Stromal cell of bone marrow (primary cell): ENCODE results near the gene LRRC56.
"Not testable (repeated sequence)": the region's sequence is repeated elsewhere in the genome, so short reads cannot be mapped to it uniquely, and the experiment has no call there.

Source experiments
- DNase-seq: peaks from one replicate; pipeline ENCODE4 v3.0.0-alpha.2; 2012; ENCODE audit warnings: low read depth

LRRC56 gene

GRCh38 chr11:559712-560304, 22.5 kb downstream of the LRRC56 start:
- no peak for DNase-seq

DNA sequence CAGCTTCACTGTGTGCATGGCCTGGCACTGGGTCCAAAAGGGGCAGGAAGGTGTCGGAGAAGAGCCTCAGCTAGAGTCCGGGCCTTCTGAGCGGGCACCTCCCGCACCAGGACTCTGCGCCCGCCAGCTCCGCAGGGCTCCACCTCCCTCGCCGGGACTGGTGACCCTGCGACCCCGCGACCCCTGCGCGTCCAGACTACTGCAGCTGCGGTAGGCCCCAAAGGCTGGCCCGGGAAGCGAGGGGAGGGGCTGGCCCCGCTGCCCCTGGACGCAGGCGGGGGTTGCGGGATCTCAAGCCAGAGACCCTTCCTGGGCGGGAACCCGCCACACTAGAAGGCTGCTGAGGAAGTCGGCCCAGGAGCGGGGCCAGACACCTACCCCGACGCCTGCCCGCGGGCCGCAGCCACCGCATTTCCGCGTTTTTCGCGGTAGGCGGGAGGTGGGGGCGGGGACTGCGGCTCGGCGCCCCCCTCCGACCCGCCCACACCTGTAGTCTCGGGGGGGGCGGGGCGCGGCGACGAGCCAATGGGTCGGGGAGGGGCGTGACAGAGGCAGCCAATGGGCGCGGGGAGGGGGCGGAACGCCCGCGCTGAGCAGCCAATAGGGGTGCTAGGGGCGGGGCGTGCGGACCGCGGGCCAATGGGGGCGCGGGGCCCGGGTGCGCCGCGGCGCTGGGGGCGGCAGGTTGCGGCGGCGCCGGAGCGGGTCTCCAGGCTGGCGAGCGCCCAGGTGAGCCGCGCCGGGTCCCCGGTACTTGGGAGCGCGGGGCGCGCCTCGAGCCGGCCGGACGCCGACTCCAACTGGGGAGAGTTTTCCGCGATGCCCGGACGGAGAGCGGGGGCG, 23.2 kb downstream of the LRRC56 start, which contains the start of the genes LMNTD2 and RASSF7:
LMNTD2 (minus strand) TSS at position 434 of the 843 bp plus-strand sequence; CDS start at position 412, 22 bp downstream.
RASSF7 (plus strand) TSS at position 666 of the 843 bp plus-strand sequence. CDS start 799 bp downstream, outside the sequence.
- DNase-seq: peak; percentile 43

GRCh38 chr11:561148-562003, 24.0 kb downstream of the LRRC56 start:
- DNase-seq: no peak

- no peak for DNase-seq
These were observed 24.8 kb downstream of the LRRC56 start for GRCh38 chr11:562046-562645.

DNA sequence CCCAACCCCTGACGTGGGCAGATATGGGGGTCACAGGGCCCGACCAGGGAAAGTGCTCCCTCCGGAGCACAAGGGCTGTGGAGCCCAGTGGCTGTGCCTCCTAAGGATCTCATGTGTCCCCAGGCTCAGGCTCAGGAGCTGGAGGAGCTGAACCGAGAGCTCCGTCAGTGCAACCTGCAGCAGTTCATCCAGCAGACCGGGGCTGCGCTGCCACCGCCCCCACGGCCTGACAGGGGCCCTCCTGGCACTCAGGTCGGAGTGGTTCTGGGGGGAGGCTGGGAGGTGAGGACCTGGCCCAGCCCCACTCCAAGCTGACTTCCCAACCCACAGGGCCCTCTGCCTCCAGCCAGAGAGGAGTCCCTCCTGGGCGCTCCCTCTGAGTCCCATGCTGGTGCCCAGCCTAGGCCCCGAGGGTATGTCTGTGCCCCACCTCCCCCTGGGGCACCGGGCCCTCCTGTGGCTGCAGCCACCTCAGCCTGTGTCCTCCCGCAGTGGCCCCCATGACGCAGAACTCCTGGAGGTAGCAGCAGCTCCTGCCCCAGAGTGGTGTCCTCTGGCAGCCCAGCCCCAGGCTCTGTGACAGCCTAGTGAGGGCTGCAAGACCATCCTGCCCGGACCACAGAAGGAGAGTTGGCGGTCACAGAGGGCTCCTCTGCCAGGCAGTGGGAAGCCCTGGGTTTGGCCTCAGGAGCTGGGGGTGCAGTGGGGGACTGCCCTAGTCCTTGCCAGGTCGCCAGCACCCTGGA, 25.9 kb downstream of the LRRC56 start:
- DNase-seq: no peak

GRCh38 chr11:563812-564578, 26.7 kb downstream of the LRRC56 start:
- DNase-seq: no peak

DNA sequence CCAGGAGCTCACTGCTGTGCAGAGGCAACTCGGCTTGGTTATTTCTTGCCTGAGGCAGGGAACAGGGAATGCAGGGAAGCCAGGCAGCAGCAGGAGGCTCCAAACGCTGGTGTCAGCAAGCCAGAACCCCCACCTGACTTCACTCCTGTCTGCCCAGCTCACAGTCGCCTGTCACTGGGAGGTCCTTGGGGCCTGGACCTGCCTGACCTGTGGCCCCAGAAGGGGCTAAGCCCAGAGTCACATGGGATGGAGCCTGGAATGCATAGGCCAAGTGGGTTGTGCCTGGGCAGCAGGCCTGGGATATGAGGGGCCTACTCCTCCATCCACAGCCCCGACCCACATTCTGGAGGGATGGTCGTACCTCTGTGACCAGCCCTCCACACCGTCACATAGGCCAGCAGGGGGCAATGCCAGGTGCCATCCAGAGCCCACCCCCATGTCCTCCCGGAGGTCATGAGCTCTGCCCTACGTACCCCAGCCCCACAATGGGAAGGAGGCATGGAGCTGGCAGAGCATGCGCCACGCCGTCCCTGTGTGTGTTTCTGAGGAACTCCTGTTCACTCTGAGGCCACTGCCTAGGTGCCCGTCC, 28.7 kb downstream of the LRRC56 start:
- no peak for DNase-seq

- no peak for DNase-seq
These were observed 29.8 kb downstream of the LRRC56 start for GRCh38 chr11:567011-567628.

DNA sequence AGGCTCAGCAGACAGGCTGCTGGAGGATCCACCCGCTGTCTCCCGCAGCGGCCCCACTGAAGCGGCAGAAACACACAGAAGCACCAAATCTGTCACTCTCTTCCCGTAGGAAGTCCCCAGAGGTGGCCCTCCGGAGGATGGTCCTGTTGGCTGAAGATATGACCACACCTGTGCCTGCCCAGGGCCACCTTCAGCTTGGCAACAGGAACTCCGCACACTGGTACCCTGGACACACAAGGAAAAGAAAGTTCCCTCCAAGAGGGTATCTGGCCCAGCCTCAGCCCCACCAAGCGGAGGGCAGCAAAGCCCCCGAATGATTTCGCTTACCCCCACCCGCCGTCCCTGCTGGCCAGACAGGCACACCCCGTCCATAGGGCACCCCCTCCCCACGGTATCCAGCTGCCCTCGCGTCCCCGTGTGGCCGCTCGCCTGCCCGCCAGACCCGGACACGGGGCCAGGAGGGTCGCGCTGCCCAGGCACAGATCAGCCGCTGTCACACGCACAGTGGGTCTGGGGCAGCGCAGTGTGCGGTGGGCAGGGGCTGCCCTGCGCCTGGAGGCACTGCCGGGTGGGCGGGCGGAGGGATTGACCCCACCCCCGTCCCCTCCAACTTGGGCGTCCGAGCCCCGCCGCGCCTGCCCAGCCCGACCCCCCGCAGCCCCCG, 30.4 kb downstream of the LRRC56 start:
- no peak for DNase-seq

- peak; percentile 81 for DNase-seq
These were observed 31.2 kb downstream of the LRRC56 start for GRCh38 chr11:568306-569157.

DNA sequence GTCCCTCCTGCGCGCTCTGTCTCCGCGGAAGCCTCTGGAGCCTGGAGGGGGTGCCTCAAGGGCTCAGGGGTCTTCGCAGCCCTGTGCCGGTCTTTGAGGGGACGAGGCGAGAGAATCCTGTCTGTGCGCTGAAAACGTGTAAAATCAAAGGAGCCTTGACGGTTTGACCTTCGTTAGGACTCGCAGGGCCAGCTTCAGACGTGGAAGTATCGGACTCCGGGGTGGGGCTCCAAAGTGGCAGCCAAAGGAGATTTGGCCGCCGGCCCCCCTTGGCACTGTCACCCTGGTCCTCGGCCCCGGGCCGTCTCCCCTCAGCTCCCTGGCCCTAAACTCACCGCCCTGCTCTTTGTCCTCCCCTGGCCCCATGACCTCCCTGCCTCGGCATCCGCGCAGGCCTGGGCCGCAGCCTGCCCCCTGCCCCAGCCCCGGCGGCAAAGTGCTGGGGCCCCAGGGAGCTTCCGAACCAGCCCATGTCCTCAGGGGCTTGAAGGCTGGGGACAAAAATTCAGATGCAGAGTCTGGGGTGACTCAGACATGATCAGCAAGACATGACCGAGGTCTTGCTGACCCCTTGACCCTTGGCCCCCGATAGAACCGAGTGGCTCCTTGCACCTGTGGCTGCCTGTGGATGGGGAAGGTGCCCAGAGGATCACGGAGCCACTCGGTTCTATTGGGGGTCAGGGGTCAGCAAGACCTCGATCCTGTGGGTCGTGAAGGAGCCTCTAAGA, 32.0 kb downstream of the LRRC56 start:
- no peak for DNase-seq

DNA sequence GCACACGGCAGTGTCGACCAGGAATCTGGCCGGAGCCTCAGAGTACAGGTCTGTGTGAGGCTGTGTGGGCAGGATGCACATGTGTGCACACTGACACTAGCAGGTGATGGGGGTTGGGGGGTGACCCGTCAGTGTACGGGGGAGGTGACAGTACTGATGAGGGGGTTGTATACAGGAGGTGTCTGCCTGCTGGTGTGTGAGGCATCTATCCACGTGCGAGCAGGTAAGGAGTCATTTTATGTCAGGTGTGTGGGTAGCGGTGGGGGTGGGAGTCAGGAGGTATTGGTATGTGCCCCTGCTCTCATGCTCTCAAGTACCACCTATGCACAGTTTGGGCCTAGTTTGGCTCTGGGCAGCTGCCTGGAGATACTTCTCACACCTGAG, 34.5 kb downstream of the LRRC56 start:
- DNase-seq: no peak

- no peak for DNase-seq
These were observed 35.9 kb downstream of the LRRC56 start for GRCh38 chr11:573146-573759.

- DNase-seq: not testable (repeated sequence)
These were observed 36.8 kb downstream of the LRRC56 start for GRCh38 chr11:574031-574570.

- no peak for DNase-seq
These were observed 37.4 kb downstream of the LRRC56 start for GRCh38 chr11:574632-575312.
